Right lung (tissue), 10 donors: ENCODE data around the gene EXOC3L2. TPM values are rescaled to one million over a fixed set of nuclear protein-coding genes. Genes with fewer than 3 reads are reported as not detected.
A peak's percentile ranks its signal among the peaks of the same experiment; 100 is the strongest.
"Not testable (repeated sequence)": the region's sequence is repeated elsewhere in the genome, so short reads cannot be mapped to it uniquely, and the experiment has no call there.

Experiments
- DNase-seq, 2 donors: peaks; one replicate each; pipeline ENCODE4 v3.0.0-alpha.2; 2013
- long read RNA-seq, 8 donors: transcript quantifications; one replicate each; lab custom pipeline, GENCODE V29; 2026
- polyA plus RNA-seq, 5 donors: library from polyadenylated mRNA; unstranded; fragments of 120-200 nt; gene quantifications; one replicate each; pipeline versions ENCODE4 v1.2.1 to v1.2.3, GENCODE V29; 2013; ENCODE audit warnings: inconsistent platforms in 1 of 5, low replicate concordance in 1 of 5; ENCODE audit not compliant: insufficient read length in 5 of 5, insufficient read depth in 1 of 5

Gene EXOC3L2
- polyA plus RNA-seq: 1 to 10 TPM in 4 of 5 donors, under 1 TPM in 1; 0.84 to 2.8 (median 1.5) TPM
- long read RNA-seq, donor 1: 0 reads
- long read RNA-seq, donor 2: 0 reads
- long read RNA-seq, donor 3, partial matches to known transcripts: 0 of 1 reads
- long read RNA-seq, donor 3, other reads (novel, unspliced or antisense): 0 of 1 reads
- long read RNA-seq, donor 4, partial matches to known transcripts: 0 of 1 reads
- long read RNA-seq, donor 4, other reads (novel, unspliced or antisense): 0 of 1 reads
- long read RNA-seq, donor 5: 0 reads
- long read RNA-seq, donor 6, partial matches to known transcripts: 0 of 1 reads
- long read RNA-seq, donor 6, other reads (novel, unspliced or antisense): 0 of 1 reads
- long read RNA-seq, donor 7, partial matches to known transcripts: 28 of 39 reads
- long read RNA-seq, donor 7, other reads (novel, unspliced or antisense): 10 of 39 reads
- long read RNA-seq, donor 8: 0 reads

DNA sequence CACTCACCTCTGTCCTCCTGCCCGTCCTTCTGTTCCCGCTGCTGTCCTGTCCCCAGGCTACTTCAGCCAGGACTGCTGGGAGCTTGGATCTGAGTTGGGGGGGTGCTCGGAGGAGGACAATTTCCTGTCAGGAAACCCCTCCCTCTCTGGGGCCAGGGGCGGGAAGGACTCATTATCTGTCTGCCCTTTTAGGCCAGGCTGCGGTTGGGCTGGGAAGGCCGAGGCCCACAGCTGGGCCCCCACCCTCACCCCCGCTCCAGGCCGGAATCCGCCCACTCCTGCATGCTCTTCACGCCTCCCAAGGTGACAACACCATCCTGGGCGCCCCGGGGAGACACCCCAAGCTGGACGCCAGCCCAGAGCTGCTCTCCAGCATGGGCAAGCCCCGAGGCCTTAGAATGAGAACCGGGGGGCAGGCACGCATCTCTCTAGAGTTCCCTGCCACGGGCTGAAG, at the start of gene EXOC3L2:
EXOC3L2 (minus strand) TSS at position 74 of the 454 bp plus-strand sequence. CDS start 6,362 bp downstream, outside the sequence.
- DNase-seq: no peak

DNA sequence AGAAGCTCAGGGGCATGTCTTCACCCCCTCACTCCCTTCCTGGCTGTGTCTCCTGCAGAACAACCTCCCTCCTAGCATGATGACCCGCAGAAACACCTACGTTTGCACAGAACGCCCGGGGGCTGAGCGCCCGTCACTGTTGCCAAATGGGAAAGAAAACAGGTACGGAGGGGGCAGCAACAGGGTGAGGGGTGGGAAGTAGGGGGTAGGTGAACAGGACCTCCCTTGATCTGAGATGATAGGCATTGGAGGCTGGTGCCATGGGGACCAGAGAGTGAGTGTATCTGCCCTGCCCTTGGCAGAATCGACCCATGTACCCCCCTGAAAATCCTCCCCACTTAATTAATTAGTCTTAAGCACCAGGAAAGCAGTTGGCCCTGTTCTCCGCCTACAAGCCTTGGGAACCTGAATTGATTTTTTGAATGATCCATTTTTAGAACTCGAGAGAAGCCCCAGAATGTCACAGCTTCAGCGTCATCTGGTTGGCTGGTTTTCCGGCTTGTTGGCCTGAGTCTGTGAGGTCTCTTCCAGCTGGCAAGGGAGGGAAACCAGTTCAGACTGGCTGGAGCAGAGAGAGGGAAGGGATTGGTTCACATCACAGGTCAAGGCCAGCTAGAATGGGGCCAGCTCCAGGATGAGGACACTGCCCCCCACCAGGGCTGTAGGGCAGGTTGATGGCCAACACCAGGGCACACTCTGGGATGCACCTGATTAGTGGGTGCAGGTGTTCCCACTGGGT, 49.3 kb upstream of the EXOC3L2 start:
- no peak for DNase-seq

DNA sequence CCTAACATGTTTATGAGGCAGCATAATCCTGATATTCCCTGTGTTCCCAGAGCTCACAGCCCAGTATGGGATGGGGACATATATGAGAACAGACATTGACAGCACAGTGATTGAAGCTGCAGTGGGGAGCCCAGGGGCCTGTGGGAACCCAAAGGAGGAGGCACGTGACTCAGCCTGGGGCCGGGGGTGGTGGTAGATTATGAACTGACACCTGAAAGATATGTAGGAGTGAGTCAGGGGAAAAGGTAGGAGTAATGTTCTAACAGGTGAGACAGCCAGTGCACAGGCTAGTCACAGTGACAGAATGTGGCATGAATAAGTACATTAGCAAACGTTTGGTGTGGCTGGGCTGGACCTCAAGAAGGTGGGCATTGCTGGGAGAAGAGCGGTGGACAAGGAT, 48.5 kb upstream of the EXOC3L2 start:
- no peak for DNase-seq

DNA sequence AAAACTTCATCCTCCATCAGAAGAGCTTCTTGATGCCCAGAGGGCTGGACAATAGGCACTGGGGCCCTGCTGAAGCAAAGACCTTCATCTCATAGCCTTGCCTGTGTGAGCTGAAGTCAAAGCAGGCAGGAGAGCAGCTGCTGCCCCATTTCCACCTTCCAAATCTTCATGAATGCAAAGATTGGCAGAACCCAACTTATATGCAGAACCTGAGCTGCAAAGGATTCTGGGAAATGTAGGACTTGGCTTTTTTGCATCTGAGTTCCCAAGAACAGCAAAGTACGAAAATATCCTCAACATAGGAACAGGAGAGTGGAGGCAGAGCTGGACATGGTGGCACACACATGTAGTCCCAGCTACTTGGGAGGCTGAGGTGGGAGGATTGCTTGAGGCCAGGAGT, 46.6 kb upstream of the EXOC3L2 start:
- DNase-seq: no peak

- no peak for DNase-seq
Observed at GRCh38 chr19:45290381-45290931, 45.2 kb upstream of the EXOC3L2 start.

DNA sequence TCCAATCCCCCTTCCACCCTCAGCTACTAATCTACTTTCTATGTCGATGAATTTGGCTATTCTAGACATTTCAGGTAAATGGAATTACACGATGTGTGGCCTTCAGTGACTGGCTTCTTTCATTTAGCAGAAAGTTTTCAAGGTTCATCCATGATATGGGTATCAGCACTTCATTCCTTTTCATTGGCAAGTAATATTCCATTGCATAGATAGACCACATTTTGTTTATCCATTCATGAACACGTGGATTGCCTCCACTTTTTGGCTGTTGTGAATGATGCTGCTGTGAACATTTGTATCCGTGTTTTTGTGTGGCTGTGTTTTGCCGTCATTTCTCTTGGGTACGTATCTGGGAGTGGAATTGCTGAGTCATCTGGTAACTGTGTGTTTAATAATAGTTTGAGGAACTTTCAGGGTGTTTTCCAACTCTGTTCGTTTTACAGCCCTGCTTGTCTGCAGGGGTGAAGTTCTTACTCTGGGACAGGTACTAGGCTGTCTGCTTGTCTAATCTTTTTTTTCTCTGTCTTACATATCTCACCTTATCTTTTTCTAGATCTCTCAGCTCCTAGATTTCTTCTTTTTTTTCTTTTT, 38.3 kb upstream of the EXOC3L2 start:
- DNase-seq: no peak

DNA sequence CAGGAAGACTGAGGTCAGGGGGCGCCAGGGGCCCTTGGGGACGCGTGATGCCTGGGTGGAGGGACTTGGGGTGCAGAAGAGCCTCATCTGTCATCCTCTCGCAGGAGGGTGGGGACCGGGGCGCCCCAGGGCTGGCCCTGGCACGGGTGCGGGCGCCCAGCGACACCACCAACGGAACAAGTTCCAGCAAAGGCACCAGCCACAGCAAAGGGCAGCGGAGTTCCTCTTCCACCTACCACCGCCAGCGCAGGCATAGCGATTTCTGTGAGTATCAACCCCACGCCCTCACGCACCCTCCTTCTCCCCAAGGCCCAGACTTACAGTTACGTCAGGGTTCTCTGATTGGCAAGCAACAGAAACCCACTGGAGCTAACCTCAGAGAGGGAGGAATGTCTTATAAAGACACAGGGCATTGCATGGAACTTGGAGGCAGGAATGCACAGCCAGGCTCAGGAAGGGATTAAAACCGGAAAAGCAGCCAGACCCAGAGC, 35.3 kb upstream of the EXOC3L2 start:
- DNase-seq: no peak

- no peak for DNase-seq
Observed at GRCh38 chr19:45279587-45280192, 34.5 kb upstream of the EXOC3L2 start.

- DNase-seq: no peak
Observed at GRCh38 chr19:45278087-45278486, 32.9 kb upstream of the EXOC3L2 start.

- DNase-seq: peak; percentile 64 to 72
Observed at GRCh38 chr19:45276284-45276687, 31.1 kb upstream of the EXOC3L2 start.

GRCh38 chr19:45275370-45275971, 30.3 kb upstream of the EXOC3L2 start:
- peak in 1 of 2 donors; percentile 14 for DNase-seq

- DNase-seq: no peak
Observed at GRCh38 chr19:45273521-45273855, 28.3 kb upstream of the EXOC3L2 start.

DNA sequence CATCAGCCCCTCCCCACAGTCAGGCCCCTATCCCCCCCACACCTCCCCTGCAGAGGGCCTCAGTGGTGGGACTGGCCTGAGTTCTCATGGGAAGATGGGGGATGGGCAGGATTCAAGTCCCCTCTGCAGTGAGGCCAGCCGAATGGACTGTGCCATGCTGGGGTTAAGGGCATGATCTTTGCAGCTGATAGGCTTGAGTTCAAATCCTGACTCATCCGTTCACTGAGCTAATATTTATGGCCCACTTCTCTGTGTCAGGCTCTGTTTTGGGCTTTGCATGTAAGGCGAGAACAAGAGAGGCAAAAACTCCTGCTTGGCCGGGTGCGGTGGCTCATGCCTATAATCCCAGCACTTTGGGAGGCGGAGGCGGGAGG, 26.5 kb upstream of the EXOC3L2 start:
- DNase-seq: no peak

- DNase-seq: no peak
Observed at GRCh38 chr19:45271098-45271734, 26.0 kb upstream of the EXOC3L2 start.

GRCh38 chr19:45269939-45270338, 24.7 kb upstream of the EXOC3L2 start:
- not testable (repeated sequence) for DNase-seq

GRCh38 chr19:45267296-45267695, 22.1 kb upstream of the EXOC3L2 start:
- DNase-seq: no peak

DNA sequence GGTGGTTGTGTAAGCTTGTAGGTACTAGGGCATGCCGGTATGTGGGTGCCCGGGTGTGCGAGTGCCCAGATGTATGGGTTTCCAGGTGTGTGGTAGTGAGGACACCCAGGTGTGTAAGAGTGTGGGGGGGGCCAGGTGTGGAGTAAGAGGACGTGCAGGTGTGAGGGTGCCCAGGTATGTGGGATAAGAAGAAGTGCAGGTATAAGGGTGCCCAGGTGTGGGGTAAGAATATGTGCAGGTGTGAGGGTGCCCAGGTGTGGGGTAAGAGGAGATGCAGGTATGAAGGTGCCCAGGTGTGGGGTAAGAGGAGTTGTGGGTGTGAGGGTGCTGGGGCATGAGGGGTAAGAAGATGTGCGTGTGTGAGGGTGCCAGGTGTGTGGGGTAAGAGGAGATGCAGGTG, 20.2 kb upstream of the EXOC3L2 start:
- DNase-seq: no peak

GRCh38 chr19:45264781-45265317, 19.6 kb upstream of the EXOC3L2 start:
- no peak for DNase-seq

GRCh38 chr19:45263013-45263412, 17.8 kb upstream of the EXOC3L2 start:
- no peak for DNase-seq

DNA sequence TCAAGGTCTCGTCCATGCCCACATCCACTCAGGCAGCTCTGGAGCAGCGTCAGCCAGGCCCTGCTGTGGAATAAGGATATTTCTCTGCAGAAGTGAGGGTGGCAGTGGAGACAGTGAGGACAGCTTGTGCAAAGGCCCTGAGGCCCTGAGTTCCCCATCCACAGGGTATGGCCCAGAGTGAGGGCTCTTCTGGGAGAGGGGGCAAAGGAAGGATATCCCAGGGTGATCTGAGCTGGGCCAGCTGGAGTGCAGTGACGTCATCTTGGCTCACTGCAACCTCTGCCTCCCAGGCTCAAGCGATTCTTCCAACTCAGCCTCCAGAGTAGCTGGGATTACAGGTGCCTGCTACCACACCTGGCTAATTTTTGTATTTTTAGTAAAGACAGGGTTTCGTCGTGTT, 17.4 kb upstream of the EXOC3L2 start:
- no peak for DNase-seq
